Measurements from ENCODE around the gene HOTAIR.

Gene HOTAIR

DNA sequence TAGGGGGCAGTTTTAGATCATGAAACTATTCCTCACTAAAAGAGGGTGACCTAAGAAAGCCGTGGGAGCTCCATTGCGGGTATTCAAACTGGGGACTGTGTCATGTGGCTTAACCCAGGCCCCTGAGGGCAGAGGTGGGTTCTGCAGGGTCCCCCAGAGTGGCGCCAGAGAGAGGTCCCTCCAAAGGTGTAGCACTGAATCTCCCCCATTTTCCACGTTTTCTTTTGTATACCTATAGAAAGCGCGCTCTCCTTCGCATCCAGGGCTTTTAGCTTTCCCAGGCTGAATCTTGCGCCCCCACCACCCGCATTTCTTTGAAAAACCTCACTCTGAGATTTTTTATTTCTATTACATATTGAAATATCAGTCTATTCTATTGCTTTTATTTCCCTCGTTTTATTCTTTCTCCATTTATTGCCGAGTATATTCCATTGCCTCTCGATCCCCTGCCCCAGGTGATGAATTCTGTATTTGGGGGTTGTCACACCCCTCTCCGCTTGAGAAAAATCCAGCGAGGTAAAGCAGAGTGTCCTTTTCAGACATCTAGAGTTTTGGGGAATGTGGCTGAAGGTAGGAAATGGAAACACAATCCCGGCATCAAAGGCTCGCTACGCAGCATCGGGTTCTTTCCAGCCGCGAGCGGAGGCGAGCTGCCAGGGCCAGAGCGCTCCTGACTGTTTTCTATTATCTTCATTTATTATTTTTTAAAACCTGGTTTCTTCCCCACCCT lies 37.0 kb downstream of the HOTAIR start:
- no peak for DNase-seq (ENCODE audit: low read depth)
- in situ Hi-C loops (cut with HindIII; ENCODE audit: low sequenced_read_pairs) = no loop called here
- H3K4me3 ChIP-seq (ENCODE audit: low read depth, low read length) = no peak overlapping the region
- TF ChIP-seq, protein P1, sequence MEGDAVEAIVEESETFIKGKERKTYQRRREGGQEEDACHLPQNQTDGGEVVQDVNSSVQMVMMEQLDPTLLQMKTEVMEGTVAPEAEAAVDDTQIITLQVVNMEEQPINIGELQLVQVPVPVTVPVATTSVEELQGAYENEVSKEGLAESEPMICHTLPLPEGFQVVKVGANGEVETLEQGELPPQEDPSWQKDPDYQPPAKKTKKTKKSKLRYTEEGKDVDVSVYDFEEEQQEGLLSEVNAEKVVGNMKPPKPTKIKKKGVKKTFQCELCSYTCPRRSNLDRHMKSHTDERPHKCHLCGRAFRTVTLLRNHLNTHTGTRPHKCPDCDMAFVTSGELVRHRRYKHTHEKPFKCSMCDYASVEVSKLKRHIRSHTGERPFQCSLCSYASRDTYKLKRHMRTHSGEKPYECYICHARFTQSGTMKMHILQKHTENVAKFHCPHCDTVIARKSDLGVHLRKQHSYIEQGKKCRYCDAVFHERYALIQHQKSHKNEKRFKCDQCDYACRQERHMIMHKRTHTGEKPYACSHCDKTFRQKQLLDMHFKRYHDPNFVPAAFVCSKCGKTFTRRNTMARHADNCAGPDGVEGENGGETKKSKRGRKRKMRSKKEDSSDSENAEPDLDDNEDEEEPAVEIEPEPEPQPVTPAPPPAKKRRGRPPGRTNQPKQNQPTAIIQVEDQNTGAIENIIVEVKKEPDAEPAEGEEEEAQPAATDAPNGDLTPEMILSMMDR (IDR thresholded peaks at IDR 0.05; ENCODE audit: low read depth, low read length, missing control alignments) = no peak

DNA sequence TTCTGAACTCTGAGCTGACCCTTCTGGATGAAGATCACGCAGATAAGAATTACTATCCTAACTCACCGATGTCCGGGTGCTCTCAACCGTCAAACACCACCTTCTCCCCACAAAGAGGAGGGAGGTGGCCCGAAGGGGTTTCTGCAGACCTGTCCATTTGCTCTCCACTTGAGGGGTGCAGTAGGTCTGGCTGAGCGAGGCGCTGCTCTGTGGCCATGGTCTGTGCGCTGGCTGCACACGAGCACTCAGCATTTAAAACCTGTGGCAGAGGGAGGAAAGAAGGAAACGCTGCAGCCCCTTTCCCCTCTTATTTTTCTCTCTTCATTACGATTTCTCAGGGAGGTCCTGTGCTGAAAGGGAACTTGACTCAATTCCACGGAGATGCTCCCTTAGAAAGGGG lies 37.7 kb downstream of the HOTAIR start:
- in situ Hi-C loops (cut with HindIII; ENCODE audit: low sequenced_read_pairs) = no loop called here
- TF ChIP-seq, protein P1 (IDR thresholded peaks at IDR 0.05; ENCODE audit: low read depth, low read length, missing control alignments) = no peak
- no peak for DNase-seq (ENCODE audit: low read depth)
- no peak overlapping the region for H3K4me3 ChIP-seq (ENCODE audit: low read depth, low read length)

DNA sequence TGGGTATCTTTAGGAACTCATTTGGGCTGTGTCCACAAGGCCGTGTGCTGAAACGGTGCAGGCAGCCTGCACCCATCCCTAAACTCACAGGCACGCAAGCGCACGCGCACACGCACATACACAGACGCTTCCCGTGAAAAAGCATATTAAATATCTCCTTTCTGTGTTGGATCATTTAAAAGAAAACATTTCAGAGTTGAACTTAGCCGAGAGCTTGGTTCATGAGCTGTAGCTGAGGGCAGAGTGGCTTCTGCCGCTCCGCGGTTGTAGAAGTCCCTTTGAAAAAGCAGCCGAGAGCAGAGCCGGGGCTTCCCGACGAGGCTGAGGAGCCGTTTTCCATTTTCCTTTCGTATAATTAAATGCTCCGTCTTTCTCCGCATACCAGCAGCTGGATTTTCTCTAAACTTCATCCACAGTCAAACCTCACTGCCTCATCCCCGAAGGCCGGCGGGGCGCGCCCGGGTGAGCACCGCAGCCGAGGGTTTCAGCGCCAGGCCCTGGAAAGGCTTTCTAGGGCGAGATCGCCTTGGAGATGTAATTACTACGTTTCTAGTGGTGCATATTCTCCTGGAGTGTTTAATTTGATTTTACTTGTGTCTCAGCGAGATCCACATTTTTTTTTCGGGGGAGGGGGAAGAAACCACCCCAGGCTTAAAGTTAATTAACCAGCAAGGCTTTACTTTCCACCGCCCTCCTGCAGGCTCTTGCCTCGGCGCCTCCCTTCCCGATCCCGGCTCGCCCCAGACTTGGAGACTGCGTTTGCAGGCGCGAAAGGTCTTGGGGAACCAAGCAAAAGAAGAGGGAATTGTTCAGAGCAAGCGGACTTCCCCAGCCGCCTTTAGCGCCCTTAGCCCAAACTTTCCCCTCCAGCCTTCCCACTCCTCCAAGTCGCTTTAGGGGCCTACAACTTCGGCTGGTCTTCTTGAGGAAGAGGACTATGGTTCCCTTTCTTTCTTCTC lies 39.1 kb downstream of the HOTAIR start:
- DNase-seq (ENCODE audit: low read depth) = no peak
- in situ Hi-C loops (cut with HindIII; ENCODE audit: low sequenced_read_pairs) = no loop called here
- no peak overlapping the region for H3K4me3 ChIP-seq (ENCODE audit: low read depth, low read length)
- TF ChIP-seq, protein P1 (IDR thresholded peaks at IDR 0.05; ENCODE audit: low read depth, low read length, missing control alignments) = no peak

DNA sequence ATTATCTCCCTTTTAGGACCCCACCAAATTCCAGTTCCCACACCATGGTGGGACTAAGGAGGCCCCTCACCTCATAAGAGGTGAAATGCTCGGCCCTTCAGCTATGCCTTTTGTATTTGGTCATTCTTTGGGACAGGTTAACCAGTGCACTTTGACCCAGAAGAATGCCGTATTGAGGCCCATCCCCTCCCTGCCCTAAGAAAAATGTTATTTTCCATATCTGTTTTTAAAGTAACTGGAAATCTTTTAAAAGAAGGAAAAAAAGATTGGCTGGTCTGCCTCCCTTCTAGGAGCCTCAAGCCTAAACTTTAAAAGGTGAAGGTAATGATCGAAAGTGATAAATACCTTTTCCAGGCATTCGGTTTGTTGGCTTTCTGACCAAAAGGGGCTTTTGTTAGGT lies 41.8 kb downstream of the HOTAIR start:
- H3K4me3 ChIP-seq (ENCODE audit: low read depth, low read length) = no peak overlapping the region
- in situ Hi-C loops (cut with HindIII; ENCODE audit: low sequenced_read_pairs) = no loop called here
- no peak for DNase-seq (ENCODE audit: low read depth)
- TF ChIP-seq, protein P1 (IDR thresholded peaks at IDR 0.05; ENCODE audit: low read depth, low read length, missing control alignments) = no peak

DNA sequence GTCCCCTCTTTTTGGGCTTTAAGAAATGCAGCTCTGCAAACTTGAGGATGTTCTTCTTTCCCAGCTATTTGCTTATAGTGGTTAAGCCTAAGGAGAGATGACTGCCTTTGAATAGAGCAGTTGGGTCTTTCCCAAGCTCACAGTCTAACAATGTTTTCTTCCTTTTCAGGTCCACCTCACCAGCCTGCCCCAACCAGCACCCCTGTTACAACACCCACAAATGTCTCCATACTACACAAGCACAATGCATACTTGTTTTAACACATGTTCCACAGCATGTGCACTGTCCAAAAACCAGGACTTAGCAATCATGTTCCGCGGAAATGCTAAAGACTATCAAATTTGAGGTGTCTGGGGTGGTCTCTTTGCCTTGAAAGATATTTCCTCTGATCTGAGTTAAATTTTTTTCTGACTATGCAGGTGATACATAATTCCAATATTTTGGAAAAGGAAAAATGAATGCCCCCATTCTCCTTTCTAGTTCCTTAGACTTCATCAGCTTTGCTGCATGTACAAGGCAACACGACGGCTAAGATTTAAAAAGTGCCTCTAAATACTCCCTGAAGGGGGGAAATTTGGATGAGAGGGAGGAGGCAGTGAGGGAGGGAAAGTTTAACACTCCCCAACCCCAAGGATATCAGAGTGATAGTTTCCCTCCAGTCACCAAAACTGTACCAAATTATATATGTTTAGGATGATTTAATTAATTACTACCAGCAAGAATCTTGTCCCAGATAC lies 42.7 kb downstream of the HOTAIR start:
- TF ChIP-seq, protein P1 (IDR thresholded peaks at IDR 0.05; ENCODE audit: low read depth, low read length, missing control alignments) = no peak
- no peak overlapping the region for H3K4me3 ChIP-seq (ENCODE audit: low read depth, low read length)
- in situ Hi-C loops (cut with HindIII; ENCODE audit: low sequenced_read_pairs) = no loop called here
- DNase-seq (ENCODE audit: low read depth) = no peak

DNA sequence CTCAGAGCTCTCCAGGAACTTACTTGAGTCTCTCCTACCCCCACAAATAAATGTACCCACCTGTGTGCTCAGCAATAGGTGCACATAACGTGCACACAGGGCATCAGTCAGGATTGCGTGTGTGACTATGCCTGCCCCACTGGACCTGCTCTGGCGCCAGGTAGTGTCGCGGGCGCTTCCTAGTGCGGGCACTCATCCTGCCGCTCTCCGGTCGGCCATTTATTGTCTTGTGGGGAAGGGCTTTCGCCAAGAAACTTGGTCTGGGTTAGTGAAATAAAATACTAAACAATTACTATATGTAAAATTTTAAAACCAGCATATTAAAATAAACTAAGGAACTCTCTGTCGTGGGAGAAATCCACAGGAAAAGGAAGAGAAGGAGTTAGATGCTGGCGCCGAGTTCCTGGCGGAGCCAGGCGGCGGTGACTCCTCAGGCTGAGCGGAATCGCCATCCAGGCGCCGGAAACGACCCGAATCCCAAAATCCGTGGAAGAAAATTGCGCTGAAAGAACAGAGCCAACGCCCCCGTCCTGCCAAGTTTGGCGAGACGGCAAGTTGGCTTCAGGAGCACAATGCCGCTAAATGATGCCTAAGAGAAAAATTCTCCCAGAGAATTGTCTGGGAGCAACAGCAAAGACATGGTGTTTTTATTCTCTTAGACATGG lies 44.0 kb downstream of the HOTAIR start:
- in situ Hi-C loops (cut with HindIII; ENCODE audit: low sequenced_read_pairs) = no loop called here
- no peak for DNase-seq (ENCODE audit: low read depth)
- no peak overlapping the region for H3K4me3 ChIP-seq (ENCODE audit: low read depth, low read length)
- TF ChIP-seq, protein P1 (IDR thresholded peaks at IDR 0.05; ENCODE audit: low read depth, low read length, missing control alignments) = no peak
